Inflammatory macrophage (primary cell): Measurements from ENCODE around the gene SNX5.

Source experiments
- DNase-seq, 2 donors: peaks; one replicate each; pipeline ENCODE4 v3.0.0-alpha.2; 2020 to 2022
- total RNA-seq, 18 experiments: gene quantifications; one replicate each; lab custom pipeline; 2026; ENCODE audit warnings: mixed read lengths in 6 of 18, inconsistent platforms in 2 of 18; lab: John Stamatoyannopoulos, UW

The SNX5 gene
- total RNA-seq, result 51.5 to 233 (median 169) reads per million in 18 experiments

- DNase-seq, result peak; percentile 100
Measured at GRCh38 chr20:17968366-17969277, at the start of gene SNX5, which contains the start of gene MGME1. Gene SNX5 (minus strand): TSS chr20:17968794. CDS start chr20:17968425, 369 bp downstream. Gene MGME1 (plus strand): TSS chr20:17969018. CDS start chr20:17969860, 842 bp downstream.

- no peak for DNase-seq
Measured at GRCh38 chr20:18018100-18018499, 49.5 kb upstream of the SNX5 start.

DNA sequence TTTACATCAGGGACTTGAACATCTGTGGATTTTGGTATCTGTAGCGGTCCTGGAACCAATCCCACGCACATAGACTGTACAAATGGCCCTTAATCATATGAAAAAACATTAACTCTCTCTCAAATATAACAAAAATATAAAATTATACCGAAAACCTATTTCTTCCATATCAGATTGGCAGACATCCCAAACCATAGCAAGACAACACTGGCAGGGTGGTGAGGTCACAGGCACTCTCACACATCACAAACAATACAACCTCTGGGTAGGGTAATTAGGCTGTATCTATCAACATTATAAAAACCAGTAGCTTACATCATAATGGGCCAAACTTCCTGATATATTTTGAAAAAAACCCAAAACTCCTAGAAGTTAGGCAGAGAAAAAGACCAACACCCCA, 48.2 kb upstream of the SNX5 start:
- no peak for DNase-seq

DNA sequence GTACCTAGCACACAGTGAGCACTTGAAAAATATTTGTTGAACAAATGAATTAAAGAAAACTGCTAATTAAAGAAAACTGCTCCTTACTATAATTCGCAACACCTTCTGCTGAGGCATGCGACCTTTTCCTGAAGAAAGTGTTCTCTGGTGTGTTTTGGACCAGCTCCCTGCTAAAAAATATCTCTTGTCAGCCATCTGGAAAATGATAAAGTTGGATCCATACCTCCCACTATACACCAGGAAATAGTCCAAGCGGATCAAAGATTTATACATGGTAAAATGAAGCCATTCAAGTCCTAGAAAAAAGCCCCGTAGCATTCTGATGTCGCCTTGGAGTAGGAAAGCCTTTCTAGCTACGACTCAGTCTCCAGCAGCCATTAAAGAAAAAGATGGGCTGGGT, 45.8 kb upstream of the SNX5 start:
- DNase-seq, result no peak

GRCh38 chr20:18012901-18013300, 44.3 kb upstream of the SNX5 start:
- DNase-seq, result no peak

DNA sequence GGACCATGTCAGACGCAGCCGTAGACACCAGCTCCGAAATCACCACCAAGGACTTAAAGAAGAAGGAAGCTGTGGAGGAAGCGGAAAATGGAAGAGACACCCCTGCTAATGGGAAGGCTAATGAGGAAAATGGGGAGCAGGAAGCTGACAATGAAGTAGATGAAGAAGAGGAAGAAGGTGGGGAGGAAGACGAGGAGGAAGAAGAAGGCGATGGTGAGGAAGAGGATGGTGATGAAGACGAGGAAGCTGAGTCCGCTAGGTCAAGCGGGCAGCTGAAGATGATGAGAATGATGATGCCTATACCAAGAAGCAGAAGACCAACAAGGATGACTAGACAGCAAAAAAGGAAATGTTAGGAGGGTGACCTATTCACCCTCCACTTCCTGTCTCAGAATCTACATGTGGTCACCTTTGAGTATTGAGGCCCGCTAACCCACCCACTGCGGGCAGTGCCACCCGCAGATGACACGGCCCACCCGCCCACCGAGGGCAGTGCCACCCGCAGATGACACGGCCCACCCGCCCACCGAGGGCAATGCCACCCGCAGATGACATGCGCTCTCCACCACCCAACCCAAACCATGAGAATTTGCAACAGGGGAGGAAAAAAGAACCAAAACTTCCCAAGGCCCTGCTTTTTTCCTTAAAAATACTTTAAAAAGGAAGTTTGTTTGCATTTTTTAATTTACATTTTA, 43.5 kb upstream of the SNX5 start:
- no peak for DNase-seq

- DNase-seq, result no peak
Measured at GRCh38 chr20:18011482-18011881, 42.9 kb upstream of the SNX5 start.

- DNase-seq, result no peak
Measured at GRCh38 chr20:18009116-18009515, 40.5 kb upstream of the SNX5 start.

DNA sequence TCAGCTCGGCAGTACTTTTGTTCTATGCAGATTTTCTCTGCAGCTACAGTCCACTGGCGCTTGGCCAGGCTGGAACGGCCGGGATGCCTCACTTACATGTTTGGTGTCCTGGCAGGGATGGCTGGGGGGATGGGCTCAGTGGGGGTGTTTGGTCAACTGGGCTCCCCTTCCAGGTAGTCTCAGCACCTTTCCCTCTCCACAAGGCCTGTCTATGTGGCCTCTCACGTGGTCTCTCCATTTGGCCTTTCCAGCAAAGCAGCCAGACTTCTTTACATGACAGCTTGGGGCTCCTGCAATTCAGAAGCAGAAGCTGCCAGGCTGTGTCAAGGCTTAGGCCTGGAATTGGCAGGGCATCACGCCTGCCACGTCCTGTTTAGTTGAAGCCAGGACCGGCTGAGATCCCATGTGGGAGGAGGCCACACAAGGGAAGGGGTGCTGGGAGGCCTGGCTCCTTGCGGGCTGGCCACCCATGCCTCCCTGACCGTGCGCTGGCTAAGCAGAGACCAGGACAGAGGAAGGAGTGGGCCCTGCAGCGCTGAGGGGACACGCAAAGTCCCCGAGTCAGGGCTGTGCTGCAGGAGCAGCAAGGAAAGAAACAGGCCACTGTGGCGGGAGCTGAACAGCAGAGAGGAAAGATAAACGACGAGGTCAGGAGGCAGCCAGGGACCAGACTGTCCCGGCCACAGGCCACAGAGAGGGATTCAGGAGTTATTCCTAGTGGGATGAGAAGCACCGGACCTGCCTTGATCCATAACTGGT, 39.1 kb upstream of the SNX5 start:
- no peak for DNase-seq

DNA sequence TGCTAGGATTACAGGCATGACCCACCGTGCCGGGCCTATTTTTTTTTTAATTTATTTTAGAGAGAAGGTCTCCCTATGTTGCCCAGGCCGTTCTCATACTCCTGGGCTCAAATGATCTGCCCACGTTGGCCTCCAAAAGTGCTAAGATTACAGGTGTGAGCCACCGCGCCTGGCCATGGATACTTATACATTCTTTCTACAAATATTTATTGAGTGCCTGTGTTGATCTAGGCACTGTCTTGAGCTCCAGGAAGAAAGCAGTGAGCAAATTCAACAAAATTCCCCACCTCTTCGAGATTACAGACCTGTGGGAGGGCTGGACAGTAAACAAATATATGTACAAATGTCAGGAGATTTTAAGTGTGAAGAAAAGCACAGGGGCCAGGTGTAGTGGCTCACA, 38.1 kb upstream of the SNX5 start:
- no peak for DNase-seq

DNA sequence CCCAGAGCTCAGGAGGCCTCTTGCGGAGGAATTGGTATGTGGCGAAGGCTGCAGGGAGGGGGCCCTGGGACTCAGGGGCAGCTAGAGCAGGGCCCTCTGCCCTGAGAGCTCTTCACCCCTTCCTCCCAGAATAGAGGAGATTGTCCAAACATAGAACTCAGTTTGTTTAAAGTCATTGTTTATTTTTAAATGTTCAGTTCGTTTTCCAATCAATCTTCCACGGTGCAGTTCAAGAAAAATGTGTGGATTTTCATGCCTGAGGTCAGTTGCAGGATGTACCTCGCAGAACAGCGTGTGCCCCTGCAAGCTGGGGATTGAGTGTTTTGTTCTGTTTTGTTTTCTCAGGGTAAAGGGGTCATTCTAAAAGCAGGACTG, 37.4 kb upstream of the SNX5 start:
- no peak for DNase-seq

GRCh38 chr20:18005170-18005989, 36.8 kb upstream of the SNX5 start:
- DNase-seq, result no peak

GRCh38 chr20:18004384-18005031, 35.9 kb upstream of the SNX5 start:
- DNase-seq, result no peak

- no peak for DNase-seq
Measured at GRCh38 chr20:18003897-18004296, 35.3 kb upstream of the SNX5 start.

- DNase-seq, result peak; percentile 53 to 81
Measured at GRCh38 chr20:18001131-18001921, 32.7 kb upstream of the SNX5 start.

DNA sequence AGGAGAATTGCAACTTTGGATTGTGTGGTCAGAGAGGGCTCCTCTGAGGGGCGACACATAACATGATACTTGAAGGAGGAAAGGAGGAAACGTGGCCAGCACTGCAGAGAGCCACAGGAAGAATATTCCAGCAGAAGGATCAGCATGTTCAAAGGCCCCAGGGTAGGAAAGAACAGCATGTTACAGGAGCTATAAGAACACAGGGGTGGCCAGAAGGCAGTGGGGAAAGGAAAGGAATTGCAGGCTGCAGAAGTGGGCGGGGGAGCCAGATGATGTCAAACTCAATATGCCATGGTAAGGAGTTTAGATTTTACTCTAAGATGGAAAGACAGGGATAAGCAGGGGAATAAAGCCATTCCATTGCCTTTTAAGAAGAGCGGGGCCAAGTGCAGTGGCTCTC, 31.0 kb upstream of the SNX5 start:
- DNase-seq, result no peak

GRCh38 chr20:17998446-17998845, 29.9 kb upstream of the SNX5 start:
- DNase-seq, result no peak

DNA sequence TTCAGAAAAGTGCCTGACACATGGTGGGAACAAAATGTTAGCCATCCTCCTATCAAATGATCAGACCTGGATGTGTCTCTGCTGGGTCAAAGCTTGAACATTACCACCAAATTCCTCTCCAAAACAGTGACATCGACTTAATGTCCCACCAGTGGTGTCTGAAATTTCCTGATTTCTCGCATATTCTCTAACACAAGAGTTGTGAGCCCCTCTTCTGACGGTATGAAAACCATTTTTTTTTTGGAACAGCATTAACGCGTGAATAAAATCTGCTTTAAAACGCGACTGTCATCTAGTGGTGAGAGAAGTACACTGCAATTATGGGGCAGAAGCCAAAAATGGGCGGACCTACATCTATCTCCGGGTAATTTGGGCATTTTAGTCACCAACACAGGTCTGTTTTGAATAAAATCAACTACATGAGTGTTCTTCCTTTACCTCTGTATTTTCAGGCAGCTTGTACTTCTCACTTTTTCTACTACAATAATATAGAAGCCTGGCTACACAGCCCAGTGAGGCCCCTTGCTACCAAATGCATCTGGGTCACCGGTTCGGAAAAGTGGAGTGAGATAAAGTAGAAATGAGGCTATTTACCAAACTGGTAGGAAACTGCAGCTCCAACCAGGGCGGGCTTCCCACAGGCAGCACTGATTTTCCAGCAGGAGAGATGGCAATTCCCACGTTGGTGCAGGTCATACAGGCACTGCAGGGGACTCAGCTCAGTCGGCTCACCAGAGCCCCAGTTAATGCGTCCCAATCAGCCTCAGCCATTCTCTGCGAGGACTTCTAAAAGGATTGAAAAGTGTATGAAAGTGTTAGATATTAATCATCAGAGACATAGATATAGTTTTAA, 27.6 kb upstream of the SNX5 start:
- DNase-seq, result peak; percentile 62 to 69

GRCh38 chr20:17993546-17993945, 25.0 kb upstream of the SNX5 start:
- DNase-seq, result no peak
